Inferior parietal cortex (tissue), 1 donor: ENCODE data around the gene LCE2C.
"Not testable (repeated sequence)": the region's sequence is repeated elsewhere in the genome, so short reads cannot be mapped to it uniquely, and the experiment has no call there.

Experiments
- DNase-seq: peaks from one replicate; pipeline ENCODE4 v3.0.0-alpha.2; 2016; ENCODE audit errors: extremely low spot score

LCE2C gene, protein sequence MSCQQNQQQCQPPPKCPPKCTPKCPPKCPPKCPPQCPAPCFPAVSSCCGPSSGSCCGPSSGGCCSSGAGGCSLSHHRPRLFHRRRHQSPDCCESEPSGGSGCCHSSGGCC

DNA sequence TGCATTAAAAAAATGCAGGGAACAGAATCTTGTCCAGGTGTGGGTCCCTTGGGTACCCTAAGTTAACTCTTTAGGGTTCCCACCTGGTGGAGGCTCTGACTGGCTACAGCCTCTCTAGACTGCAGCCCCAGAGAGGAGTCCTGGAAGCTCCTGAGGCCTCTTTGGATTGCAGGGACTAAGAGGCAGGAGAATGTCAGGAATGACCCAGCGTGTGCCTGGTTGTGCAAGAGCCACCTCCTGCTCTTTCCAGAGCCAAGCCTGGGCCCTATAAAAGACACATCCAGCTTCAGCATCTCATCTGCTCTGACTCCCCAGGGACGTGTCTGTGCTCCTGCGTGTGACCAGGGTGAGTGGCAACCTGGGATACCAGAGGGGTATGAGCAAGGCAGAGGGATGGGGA, at the start of gene LCE2C:
Gene LCE2C (plus strand): TSS at position 297 of the 400 bp plus-strand sequence. CDS start 737 bp downstream, outside the sequence.
- not testable (repeated sequence) for DNase-seq

- DNase-seq = no peak
These were observed 48.3 kb upstream of the LCE2C start for GRCh38 chr1:152626744-152627143.

- DNase-seq = no peak
These were observed 44.5 kb upstream of the LCE2C start for GRCh38 chr1:152630596-152630995.

DNA sequence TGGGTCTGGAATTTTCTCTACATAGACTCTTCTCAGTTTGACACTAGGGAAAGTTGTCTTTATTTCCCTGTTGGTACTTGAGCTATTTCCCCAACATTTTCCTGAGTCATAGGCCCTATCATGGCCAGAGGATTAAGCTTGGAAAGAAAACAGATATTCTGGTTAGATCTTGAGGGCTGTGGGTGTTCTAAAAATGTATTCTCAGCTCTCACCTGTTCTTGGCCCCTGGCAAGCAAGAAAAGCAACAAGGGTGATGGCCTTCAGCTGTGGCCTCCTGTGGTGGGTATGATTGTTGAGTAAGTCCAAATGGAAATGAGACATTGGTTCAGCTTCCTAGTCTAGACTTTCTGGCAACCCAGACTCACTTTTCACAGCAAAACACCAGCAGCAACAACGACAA, 34.7 kb upstream of the LCE2C start:
- DNase-seq = no peak

DNA sequence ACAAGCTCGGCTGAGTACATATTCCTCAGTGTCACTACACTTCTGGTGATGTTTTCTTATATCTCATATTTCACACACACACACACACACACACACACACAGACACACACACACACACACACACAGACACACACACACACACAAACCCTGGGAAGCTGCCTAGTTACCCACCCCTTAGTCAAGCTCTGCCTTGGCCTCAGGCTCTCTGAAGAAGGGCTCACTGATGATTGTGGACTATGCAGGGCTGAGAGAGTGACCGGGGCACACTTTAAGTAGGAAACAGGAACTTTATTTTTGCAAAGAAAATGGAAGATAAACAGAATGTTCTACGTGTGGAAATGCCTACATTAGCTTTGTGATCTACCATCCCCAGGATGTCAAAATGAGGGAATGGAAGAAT, 31.1 kb upstream of the LCE2C start:
- no peak for DNase-seq

DNA sequence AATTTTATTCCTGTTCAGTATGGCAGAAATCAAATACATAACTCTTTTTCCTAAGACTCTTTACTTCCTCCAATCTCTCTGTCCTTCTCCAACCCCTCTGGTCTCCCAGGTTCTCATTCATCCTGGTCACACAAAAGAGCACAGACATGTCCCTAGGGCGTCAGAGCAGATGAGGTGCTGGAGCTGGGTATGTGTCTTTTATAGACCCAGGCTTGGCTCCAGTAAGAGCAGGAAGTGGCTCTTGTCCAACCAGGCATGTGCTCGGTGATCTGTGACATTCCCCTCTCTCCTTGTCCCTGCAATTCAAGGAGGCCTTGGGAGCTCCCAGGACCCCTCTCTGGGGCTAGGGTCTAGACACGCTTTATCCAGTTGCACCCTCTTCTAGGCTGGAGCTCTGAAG, 29.9 kb upstream of the LCE2C start:
- DNase-seq = no peak

DNA sequence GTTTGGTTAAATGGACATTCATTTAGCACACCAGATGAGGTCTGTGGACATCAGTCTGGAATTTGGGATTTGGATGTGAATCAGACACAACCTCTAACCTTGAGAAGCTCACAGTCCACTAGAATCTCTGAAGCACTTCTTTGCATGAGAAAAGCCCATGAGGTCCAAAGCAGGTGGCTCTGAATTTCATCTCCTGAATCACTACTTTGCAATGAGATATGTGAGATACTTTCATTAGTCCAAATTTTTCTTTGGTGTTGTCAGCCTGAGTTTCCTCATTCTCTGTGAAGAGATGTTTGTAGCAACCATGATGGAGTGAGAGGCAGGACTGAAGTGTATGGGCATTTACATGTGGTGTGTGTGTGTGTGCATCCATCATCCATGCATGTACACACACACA, 28.4 kb upstream of the LCE2C start:
- DNase-seq = no peak

- peak; percentile 66 for DNase-seq
These were observed 21.0 kb upstream of the LCE2C start for GRCh38 chr1:152654110-152654509.

DNA sequence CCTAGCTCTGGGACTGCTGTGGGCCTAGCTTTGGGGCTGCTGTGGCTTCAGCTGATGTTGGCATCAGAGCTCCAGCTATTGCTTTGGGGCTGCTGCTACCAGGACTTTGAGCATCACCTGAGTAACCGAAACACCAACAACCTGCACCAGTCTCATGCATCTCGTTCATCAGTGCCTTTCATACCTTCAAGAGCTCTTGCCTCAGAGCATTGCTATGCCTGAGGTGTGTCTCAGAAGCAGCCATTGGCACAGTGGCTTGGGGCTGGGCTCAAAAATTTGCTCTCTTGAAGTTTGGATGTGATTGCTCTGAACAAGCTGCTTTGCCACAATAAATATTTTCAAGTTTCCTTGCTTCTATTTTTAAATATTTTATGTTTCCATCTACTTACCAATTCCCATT, 18.6 kb upstream of the LCE2C start:
- DNase-seq = no peak

DNA sequence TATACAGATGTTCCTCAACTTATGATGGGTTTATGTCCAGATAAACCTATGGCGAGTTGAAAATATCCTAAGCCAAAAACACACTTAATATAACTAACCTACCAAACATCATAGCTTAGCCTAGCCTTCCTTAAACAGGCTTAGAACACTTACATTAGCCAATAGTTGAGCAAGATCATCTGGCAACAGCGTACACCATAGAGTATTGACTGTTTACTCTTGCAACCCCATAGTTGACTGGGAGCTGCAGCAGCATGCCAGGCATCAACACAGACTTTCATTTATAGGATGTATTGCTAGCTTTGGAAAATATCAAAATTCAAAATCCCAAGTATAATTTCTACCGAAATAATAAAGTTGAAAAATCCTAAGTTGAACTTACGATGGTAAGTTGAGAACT, 17.4 kb upstream of the LCE2C start:
- DNase-seq = no peak

GRCh38 chr1:152658649-152659048, 16.4 kb upstream of the LCE2C start:
- DNase-seq = no peak

DNA sequence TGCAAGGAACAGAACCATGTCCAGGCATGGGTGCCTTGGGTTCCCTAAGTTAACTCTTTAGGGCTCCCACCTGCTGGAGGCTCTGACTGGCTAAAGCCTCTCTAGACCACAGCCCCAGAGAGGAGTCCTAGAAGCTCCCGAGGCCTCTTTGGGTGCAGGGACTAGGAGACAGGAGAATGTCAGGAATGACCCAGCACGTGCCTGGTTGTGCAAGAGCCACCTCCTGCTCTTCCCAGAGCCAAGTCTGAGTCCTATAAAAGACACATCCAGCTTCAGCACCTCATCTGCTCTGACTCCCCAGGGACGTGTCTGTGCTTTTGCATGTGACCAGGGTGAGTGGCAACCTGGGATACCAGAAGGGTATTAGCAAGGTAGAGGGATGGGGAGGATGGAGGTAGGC, 12.0 kb upstream of the LCE2C start, which contains the start of gene LCE2D:
Gene LCE2D (plus strand): TSS at position 283 of the 400 bp plus-strand sequence. CDS start 726 bp downstream, outside the sequence.
- no peak for DNase-seq

DNA sequence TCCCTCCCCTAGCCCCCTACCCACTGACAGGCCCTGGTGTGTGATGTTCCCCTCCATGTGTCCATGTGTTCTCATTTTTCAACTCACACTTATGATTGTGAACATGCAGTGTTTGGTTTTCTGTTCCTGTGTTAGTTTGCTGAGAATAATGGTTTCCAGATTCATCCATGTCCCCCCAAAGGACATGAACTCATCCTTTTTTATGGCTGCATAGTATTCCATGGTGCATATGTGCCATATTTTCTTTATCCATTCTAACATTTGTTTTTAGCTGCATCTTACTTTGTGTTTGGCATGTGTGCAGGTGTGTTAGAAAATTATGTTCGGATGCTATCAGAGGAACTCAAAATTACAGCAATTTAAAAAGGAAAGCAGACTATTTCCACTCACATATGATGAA, 8.9 kb upstream of the LCE2C start:
- not testable (repeated sequence) for DNase-seq

DNA sequence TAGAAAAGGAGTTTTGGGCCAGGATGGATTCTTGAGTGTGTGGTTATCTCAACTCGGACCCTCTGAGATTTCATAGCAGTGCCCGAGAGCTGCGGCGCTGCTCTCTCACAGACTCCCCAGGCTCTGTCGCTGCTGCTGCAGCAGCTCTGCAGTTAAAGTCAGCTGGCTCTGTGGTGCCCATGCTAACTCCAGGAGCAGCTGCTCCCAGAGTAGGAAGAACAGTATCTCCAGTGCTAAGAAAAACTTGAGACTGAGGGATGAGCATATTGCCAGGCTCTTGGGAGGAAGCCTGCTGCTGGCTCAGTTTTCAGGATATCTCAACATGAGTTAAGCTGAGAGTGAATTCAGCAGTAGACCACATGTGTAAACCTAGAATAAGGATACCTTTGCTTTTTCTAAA, 7.4 kb upstream of the LCE2C start:
- DNase-seq = peak; percentile 7

DNA sequence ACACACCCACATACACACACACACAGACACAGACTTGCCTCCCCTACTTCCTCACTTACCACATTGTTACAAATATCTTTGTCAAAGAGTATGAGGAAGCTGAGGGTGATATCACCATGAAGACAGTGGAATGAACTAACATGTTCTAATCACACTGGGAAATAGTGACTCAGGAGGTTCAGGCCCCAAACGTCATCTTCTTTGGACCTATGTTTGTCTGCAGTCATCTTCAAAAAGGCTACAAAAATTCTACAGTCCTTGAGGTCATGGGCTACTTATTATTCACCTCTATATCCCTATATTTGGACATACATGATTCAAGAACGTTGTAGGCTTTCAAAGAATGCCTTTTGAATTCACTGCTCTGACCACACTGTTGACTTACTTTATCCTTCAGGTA, 2.1 kb upstream of the LCE2C start:
- DNase-seq = no peak

GRCh38 chr1:152679459-152679858, 4.4 kb downstream of the LCE2C start:
- no peak for DNase-seq

GRCh38 chr1:152681616-152682015, 6.5 kb downstream of the LCE2C start:
- peak; percentile 22 for DNase-seq

DNA sequence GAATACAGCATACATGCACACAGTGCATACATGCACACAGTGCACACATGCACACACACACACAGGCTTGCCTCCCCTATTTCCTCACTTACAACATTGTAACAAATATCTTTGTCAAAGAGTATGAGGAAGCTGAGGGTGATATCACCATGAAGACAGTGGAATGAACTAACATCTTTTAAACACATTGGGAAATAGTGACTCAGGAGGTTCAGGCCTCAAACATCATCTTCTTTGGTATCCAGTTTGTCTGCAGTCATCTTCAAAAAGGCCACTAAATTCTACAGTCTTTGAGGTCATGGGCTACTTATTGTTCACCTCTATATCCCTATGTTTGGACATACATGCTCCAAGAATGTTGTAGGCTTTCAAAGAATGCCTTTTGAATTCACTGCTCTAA, 8.8 kb downstream of the LCE2C start:
- no peak for DNase-seq

DNA sequence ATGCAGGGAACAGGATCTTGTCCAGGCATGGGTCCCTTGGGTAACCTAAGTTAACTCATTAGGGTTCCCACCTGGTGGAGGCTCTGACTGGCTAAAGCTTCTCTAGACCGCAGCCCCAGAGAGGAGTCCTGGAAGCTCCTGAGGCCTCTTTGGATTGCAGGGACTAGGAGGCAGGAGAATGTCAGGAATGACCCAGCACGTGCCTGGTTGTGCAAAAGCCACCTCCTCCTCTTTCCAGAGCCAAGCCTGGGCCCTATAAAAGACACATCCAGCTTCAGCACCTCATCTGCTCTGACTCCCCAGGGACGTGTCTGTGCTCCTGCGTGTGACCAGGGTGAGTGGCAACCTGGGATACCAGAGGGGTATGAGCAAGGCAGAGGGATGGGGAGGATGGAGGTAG, 10.7 kb downstream of the LCE2C start, which contains the start of gene LCE2B:
Gene LCE2B (plus strand): TSS at position 301 of the 400 bp plus-strand sequence. CDS start 721 bp downstream, outside the sequence.
- DNase-seq = not testable (repeated sequence)

DNA sequence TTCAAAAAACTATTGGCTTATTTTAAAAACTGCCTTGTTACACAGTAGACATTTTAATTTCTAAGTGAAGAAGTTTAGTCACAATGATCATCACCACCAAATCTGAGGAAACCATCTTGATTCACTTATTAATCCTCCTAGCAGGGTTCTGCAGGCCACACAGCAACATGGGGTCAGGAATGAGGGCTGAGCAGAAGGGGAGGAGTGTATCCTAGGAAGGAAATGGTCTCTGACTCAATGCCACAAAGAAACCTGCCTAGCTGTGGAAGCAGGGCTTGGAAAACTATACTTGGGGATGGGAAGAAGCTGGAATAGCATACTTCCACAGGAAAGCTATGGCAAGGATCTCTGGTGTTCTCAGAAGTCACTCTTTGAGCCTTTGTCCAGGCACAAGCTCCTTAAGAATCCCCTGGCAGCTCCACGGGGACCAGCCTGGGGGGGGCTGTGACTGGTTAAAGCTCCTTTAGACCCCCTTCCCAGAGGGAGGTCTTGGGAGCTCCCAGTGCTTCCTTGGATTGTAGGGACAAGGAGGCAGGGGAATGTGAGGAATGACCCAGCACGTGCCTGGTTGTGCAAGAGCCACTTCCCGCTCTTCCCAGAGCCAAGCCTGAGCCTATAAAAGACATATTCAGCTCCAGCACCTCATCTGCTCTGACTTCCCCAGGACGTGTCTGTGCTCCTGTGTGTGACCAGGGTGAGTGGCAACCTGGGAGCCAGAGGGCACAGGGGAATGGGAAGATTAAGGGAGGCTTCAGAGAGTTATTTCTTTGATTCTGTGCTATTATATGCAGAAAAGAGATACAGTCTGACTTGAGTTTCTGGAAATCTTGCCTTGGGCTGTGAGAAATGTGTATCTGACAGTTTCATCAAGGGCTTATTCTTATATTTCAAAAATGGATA, 22.9 kb downstream of the LCE2C start, which contains the start of gene LCE2A:
Gene LCE2A (plus strand): TSS at position 645 of the 900 bp plus-strand sequence. CDS start 557 bp downstream, outside the sequence.
- DNase-seq = no peak

- no peak for DNase-seq
These were observed 24.7 kb downstream of the LCE2C start for GRCh38 chr1:152699746-152700145.

DNA sequence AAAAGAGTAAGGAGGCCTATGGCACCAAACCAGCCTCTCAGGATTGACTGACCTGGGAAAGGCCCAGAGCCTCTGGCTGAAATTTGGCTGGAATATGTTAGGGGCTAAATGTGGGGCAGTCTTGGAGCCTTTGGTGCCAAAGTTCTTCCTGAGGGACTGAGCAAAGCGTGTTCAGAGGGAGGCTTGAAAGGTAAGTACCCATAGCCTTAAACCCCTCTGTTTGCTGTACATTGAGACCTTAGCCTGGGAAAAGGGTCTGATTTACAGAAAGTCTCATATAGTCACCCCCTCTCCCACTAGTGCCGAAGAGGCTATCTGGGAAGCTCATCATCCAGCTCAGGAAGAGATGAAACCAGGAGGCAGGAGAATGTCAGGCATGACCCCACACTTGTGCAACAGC, 32.8 kb downstream of the LCE2C start, which contains the start of gene LCE4A:
Gene LCE4A (plus strand): TSS at position 301 of the 400 bp plus-strand sequence. CDS start 916 bp downstream, outside the sequence.
- DNase-seq = no peak

DNA sequence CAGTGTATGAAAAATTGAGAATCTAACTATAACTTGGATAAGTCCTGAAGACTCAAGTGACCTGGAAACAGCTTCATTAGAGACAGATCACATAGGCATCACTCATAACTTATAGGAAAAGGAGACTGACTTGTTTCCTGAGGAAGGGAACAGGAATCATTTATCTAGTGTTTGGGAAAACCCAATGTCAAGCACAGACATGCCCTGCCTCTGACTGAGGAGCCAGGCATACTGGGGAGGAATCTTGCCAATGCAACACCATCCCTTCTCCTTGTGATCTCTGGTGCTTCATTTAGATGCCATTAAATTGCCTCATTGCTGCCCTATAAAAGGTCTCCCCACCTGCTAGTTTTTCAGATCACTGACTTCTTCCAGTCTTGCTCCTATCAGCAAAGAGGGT, 43.2 kb downstream of the LCE2C start:
- DNase-seq = no peak
